Measurements from ENCODE around the gene MCOLN1. TPM values are rescaled to one million over a fixed set of nuclear protein-coding genes. Genes with fewer than 3 reads are reported as not detected.

The MCOLN1 gene
- total RNA-seq, 4 donors from 2014 or later, result 9.1 to 25.0 (median 14.5) TPM

DNA sequence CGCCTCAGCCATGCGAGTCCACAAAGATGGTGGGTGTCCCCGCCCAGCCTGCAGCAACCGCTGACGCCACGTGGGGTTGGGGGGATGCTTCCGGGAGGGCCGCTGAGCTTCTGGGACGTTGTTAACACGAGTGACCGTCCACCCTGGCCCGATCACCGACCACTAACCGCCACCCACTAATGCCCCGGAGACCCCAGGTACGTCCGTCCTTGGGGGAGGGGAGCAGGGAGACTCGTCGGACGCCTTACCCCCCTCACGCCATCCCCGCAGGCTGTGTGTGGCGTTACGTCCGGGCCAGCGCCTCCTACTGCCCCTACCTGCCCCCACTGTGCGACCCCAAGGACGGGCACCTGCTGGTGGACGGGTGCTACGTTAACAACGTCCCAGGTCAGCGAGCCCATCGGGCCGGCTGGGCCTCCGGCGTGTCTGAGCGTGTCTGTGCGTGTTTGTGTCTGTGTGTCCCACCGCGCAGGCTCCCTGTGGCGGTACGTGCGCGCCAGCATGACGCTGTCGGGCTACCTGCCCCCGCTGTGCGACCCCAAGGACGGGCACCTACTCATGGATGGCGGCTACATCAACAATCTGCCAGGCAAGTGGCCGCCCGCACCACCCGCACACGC lies 34.4 kb downstream of the MCOLN1 start:
- no peak for DNase-seq
- Histone ChIP-seq H3K4me3 (replicated peaks in 1 of 3) (no peak overlapping the region), H3K27me3 (no peaks in the 10 kb centered on the region), H3K36me3 (peaks cover 52% of the 10 kb centered on the region in 2 donors), H3K27ac (no peak overlapping the region), H3K4me1 (no peaks in the 10 kb centered on the region), H3K9me3 (no peaks in the 10 kb centered on the region)
- no peak for TF ChIP-seq POLR2A (IDR thresholded peaks at IDR 0.05)
- TF ChIP-seq, protein P1, sequence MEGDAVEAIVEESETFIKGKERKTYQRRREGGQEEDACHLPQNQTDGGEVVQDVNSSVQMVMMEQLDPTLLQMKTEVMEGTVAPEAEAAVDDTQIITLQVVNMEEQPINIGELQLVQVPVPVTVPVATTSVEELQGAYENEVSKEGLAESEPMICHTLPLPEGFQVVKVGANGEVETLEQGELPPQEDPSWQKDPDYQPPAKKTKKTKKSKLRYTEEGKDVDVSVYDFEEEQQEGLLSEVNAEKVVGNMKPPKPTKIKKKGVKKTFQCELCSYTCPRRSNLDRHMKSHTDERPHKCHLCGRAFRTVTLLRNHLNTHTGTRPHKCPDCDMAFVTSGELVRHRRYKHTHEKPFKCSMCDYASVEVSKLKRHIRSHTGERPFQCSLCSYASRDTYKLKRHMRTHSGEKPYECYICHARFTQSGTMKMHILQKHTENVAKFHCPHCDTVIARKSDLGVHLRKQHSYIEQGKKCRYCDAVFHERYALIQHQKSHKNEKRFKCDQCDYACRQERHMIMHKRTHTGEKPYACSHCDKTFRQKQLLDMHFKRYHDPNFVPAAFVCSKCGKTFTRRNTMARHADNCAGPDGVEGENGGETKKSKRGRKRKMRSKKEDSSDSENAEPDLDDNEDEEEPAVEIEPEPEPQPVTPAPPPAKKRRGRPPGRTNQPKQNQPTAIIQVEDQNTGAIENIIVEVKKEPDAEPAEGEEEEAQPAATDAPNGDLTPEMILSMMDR (IDR thresholded peaks at IDR 0.05), result no peak
- 95 to 96% methylated on average over 34 to 43 of the region's 54 CpGs for WGBS, 2 donors
- intact Hi-C loops (cut with DNase I), result no loop called here

DNA sequence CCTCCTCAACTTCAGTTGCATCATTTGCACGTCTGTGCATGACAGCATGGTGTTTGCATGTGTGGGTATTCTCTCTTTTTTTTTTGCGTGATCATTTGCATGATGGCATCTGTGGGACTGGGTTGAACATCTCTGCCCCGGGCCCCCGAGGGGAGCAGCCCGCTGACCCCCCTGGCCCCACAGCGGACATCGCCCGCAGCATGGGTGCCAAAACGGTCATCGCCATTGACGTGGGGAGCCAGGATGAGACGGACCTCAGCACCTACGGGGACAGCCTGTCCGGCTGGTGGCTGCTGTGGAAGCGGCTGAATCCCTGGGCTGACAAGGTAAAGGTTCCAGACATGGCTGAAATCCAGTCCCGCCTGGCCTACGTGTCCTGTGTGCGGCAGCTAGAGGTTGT lies 36.2 kb downstream of the MCOLN1 start:
- TF ChIP-seq, protein P1 (IDR thresholded peaks at IDR 0.05), result no peak
- TF ChIP-seq POLR2A (IDR thresholded peaks at IDR 0.05), result no peak
- Histone ChIP-seq H3K27ac (no peak overlapping the region), H3K9me3 (no peaks in the 10 kb centered on the region), H3K4me1 (no peaks in the 10 kb centered on the region), H3K27me3 (no peaks in the 10 kb centered on the region), H3K4me3 (replicated peaks in 1 of 3) (no peak overlapping the region), H3K36me3 (peaks cover 51 to 52% of the 10 kb centered on the region in 2 donors)
- WGBS, 2 donors, result 91% methylated on average over 13 to 18 of the region's 18 CpGs
- DNase-seq, result no peak
- intact Hi-C loops (cut with DNase I), result no loop called here

DNA sequence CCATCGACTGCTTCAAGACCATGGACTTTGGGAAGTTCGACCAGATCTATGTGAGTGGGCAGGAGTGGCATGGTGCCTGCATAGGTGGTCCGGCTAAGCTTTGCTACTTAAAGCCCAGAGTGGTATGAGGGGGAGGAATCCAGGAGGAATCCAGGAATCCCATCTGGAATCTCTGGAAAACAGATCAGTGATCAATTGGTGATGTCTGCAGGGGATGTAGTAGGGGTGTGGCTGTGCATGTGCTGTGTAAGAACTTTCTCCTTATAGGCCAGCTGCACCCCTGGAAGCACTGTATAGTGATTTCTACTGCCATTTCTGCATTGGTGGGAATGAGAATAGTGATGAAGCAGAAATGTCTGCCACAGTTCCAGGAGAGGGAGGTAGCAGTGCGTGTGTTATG lies 36.7 kb downstream of the MCOLN1 start:
- TF ChIP-seq, protein P1 (IDR thresholded peaks at IDR 0.05), result no peak
- no peak for TF ChIP-seq POLR2A (IDR thresholded peaks at IDR 0.05)
- Histone ChIP-seq H3K36me3 (peaks cover 47 to 49% of the 10 kb centered on the region in 2 donors), H3K27ac (no peak overlapping the region), H3K4me3 (replicated peaks in 1 of 3) (no peak overlapping the region), H3K27me3 (no peaks in the 10 kb centered on the region), H3K9me3 (no peaks in the 10 kb centered on the region), H3K4me1 (no peaks in the 10 kb centered on the region)
- WGBS, 2 donors, result 72 to 80% methylated on average over 4 of the region's 4 CpGs
- intact Hi-C loops (cut with DNase I), result no loop called here
- no peak for DNase-seq

DNA sequence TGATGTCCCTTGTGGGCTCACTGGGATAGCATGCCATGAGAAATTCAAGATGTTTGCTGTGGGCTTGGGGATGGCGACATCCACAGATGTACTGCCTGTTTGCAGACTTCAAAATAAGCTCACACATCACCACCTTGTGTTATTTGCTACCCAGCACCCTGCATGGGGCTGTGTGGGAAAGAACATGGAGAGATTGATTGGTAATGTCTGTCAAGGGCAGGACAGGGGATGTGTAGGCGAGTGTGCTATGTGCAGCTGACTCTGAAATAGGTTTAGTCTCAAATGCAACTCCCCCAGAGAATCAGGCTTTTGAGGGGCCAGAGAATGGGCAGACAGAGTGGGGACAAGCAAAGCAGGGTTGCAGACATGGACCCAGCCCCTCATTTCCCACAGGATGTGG lies 37.8 kb downstream of the MCOLN1 start:
- H3K36me3 ChIP-seq, result peaks cover 37 to 43% of the 10 kb centered on the region in 2 donors
- TF ChIP-seq, protein P1 (IDR thresholded peaks at IDR 0.05), result no peak
- TF ChIP-seq POLR2A (IDR thresholded peaks at IDR 0.05), result no peak
- 97 to 100% methylated on average over 2 of the region's 2 CpGs for WGBS, 2 donors

DNA sequence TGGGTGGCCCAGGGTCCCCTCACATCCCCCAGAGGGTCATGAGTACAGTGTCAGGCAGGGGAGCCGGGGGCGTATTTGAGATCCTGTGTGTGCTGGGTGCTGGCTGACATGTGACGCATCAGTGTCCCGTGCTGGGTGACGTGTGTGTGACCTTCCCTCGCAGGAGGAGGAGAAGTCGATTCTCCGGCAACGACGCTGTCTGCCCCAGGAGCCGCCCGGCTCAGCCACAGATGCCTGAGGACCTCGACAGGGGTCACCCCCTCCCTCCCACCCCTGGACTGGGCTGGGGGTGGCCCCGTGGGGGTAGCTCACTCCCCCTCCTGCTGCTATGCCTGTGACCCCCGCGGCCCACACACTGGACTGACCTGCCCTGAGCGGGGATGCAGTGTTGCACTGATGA lies 38.9 kb downstream of the MCOLN1 start:
- intact Hi-C loops (cut with DNase I), result no loop called here
- Histone ChIP-seq H3K4me3 (replicated peaks in 1 of 3) (no peak overlapping the region), H3K27ac (no peak overlapping the region), H3K4me1 (no peaks in the 10 kb centered on the region), H3K27me3 (no peaks in the 10 kb centered on the region), H3K36me3 (peaks cover 27 to 36% of the 10 kb centered on the region in 2 donors), H3K9me3 (no peaks in the 10 kb centered on the region)
- DNase-seq, result no peak
- WGBS, 2 donors, result 92 to 93% methylated on average over 12 to 17 of the region's 17 CpGs
- TF ChIP-seq, protein P1 (IDR thresholded peaks at IDR 0.05), result no peak

More for the DNA sequence above, 37.8 kb downstream of the MCOLN1 start:
- intact Hi-C loops (cut with DNase I), result no loop called here
- no peak overlapping the region for H3K4me3 ChIP-seq (replicated peaks in 1 of 3)
- no peaks in the 10 kb centered on the region for H3K27me3 ChIP-seq
- no peaks in the 10 kb centered on the region for H3K9me3 ChIP-seq
- no peak overlapping the region for H3K27ac ChIP-seq
- DNase-seq, result no peak
- no peaks in the 10 kb centered on the region for H3K4me1 ChIP-seq

Data from thyroid gland (tissue), 4 donors.